ENCODE results near the gene BTLA. TPM values are rescaled to one million over a fixed set of nuclear protein-coding genes. Genes with fewer than 3 reads are reported as not detected.

Gene BTLA
- total and polyA plus RNA-seq, 10 of the 15 experiments (the other 5 are each of a cell fraction or from before 2014, with no cell fraction given) = 55.4 to 134 (median 84.2) TPM

DNA sequence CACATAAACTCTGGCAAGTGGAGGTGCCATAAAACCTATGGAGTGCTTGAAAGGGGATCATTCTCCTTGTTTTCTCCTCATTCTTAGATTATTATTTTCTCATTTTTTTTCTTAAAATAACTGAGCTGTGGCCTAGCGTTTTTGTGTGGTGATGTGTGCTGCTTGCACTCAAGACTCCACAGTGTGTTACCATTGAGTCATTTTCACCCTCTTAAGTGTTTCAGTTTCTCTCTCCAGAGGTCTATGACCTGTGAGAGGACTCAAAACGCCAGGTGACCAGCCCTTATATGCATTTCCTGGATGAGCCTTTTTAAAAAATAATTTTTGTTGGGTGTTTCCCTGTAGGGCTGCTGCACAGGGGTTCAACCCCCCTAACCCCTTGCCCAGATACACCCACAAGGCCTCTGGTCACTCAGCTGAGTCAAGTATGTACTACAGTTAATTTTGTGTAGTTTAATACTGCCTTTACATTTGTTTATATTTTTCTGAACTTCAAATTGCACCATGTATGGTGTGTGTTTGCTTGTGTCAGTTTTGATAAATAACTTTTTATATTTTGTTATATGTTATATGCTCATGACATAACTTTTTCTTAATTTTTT lies 15.4 kb upstream of the BTLA start:
- ChIA-PET POLR2A (interaction anchor here (0.8 to 3.2 kb wide), 13 partner anchors 9 to 389 kb away, joined by 3 to 51 read pairs (median 4); partner anchors contain the start of genes ATG3, BTLA, CD200 and SLC35A5), CTCF (interaction anchor here (0.6 to 2.8 kb wide), 12 partner anchors 11 to 403 kb away, joined by 3 to 19 read pairs (median 5); partner anchors contain the start of genes BTLA, CD200 and SLC9C1), RAD21 (ENCODE audit: unreplicated experiment) (interaction anchor here (0.9 to 3.9 kb wide), 22 partner anchors 10 to 403 kb away, joined by 3 to 64 read pairs (median 4); partner anchors contain the start of genes BTLA, CD200, GCSAM and SLC9C1), SMC1A (ENCODE audit: uncharacterized antibody, unreplicated experiment) (interaction anchor here (0.6 to 6.9 kb wide), 25 partner anchors 14 to 564 kb away, joined by 3 to 143 read pairs (median 4); partner anchors contain the start of genes BTLA, CD200 and GCSAM)
- Histone ChIP-seq H3K27me3 (replicated peaks in 1 of 2; ENCODE audit: control insufficient read depth in 2 of 2, insufficient read depth in 2 of 2, low read length in 1 of 2) (no peaks in the 10 kb centered on the region), H3K79me2 (ENCODE audit: control insufficient read depth, insufficient read depth, low read length) (no peaks in the 10 kb centered on the region; the same call in 1 of the 2 replicates), H3K9me3 (replicated peaks; ENCODE audit: control insufficient read depth, insufficient read depth, low read length) (peaks cover 12% of the 10 kb centered on the region; the same call in 2 of the 3 replicates), H3K36me3 (ENCODE audit: control insufficient read depth in 2 of 2, insufficient read depth in 2 of 2, low read length in 1 of 2) (no peaks in the 10 kb centered on the region), H3K4me3 (no peak overlapping the region), H3K4me2 (ENCODE audit: control insufficient read depth, insufficient read depth) (peak overlapping the region; percentile 43), H3K4me1 (ENCODE audit: control insufficient read depth, insufficient read depth, low read length) (peaks cover 12% of the 10 kb centered on the region; the same call in 1 of the 2 replicates), H3K9ac (ENCODE audit: control insufficient read depth, insufficient read depth, low read length) (peak overlapping the region; percentile 8), H3K27ac (ENCODE audit: control insufficient read depth, insufficient read depth) (peak overlapping the region; percentile 88), H4K20me1 (ENCODE audit: control insufficient read depth, insufficient read depth) (no peaks in the 10 kb centered on the region), H2AFZ (ENCODE audit: control insufficient read depth, low read depth, low read length) (peak overlapping the region; percentile 70)
- BruUV-seq (replicated peaks) = no TSS peak
- in situ Hi-C loops (cut with MboI) (no loop called here), intact Hi-C loops (cut with micrococcal nuclease; ENCODE audit: unreplicated experiment) (loop anchor here (1.0 to 5.0 kb wide), 5 partner anchors 16 to 77 kb away; partner anchors contain the start of gene BTLA)
- FAIRE-seq (peak; percentile 82), DNase-seq (ENCODE audit: low read depth, low spot score) (peak; percentile 83), ATAC-seq (peak; percentile 99)
- 2% methylated on average over 2 of the region's 2 CpGs for WGBS (ENCODE audit: insufficient coverage, insufficient replicate concordance, low lambda C conversion rate, missing lambda C conversion rate)
- TF ChIP-seq IKZF2 (IDR thresholded peaks at IDR 0.05) = 0 out of 4 replicates have a peak, but pooled peaks of 1 of the 2 experiments have one; percentile 23
- TF ChIP-seq, protein P1, sequence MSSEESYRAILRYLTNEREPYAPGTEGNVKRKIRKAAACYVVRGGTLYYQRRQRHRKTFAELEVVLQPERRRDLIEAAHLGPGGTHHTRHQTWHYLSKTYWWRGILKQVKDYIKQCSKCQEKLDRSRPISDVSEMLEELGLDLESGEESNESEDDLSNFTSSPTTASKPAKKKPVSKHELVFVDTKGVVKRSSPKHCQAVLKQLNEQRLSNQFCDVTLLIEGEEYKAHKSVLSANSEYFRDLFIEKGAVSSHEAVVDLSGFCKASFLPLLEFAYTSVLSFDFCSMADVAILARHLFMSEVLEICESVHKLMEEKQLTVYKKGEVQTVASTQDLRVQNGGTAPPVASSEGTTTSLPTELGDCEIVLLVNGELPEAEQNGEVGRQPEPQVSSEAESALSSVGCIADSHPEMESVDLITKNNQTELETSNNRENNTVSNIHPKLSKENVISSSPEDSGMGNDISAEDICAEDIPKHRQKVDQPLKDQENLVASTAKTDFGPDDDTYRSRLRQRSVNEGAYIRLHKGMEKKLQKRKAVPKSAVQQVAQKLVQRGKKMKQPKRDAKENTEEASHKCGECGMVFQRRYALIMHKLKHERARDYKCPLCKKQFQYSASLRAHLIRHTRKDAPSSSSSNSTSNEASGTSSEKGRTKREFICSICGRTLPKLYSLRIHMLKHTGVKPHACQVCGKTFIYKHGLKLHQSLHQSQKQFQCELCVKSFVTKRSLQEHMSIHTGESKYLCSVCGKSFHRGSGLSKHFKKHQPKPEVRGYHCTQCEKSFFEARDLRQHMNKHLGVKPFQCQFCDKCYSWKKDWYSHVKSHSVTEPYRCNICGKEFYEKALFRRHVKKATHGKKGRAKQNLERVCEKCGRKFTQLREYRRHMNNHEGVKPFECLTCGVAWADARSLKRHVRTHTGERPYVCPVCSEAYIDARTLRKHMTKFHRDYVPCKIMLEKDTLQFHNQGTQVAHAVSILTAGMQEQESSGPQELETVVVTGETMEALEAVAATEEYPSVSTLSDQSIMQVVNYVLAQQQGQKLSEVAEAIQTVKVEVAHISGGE (CRISPR knock-in tag; IDR thresholded peaks at IDR 0.05) = no peak
- no peak for TF ChIP-seq NFYA (IDR thresholded peaks at IDR 0.05; ENCODE audit: borderline replicate concordance, low read depth, low read length)
- no peak for TF ChIP-seq SMAD5 (IDR thresholded peaks at IDR 0.05; ENCODE audit: low read depth)
- TF ChIP-seq, protein P2, sequence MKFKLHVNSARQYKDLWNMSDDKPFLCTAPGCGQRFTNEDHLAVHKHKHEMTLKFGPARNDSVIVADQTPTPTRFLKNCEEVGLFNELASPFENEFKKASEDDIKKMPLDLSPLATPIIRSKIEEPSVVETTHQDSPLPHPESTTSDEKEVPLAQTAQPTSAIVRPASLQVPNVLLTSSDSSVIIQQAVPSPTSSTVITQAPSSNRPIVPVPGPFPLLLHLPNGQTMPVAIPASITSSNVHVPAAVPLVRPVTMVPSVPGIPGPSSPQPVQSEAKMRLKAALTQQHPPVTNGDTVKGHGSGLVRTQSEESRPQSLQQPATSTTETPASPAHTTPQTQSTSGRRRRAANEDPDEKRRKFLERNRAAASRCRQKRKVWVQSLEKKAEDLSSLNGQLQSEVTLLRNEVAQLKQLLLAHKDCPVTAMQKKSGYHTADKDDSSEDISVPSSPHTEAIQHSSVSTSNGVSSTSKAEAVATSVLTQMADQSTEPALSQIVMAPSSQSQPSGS (IDR thresholded peaks at IDR 0.05; ENCODE audit: low read length) = peak; percentile 87
- TF ChIP-seq, protein P3, sequence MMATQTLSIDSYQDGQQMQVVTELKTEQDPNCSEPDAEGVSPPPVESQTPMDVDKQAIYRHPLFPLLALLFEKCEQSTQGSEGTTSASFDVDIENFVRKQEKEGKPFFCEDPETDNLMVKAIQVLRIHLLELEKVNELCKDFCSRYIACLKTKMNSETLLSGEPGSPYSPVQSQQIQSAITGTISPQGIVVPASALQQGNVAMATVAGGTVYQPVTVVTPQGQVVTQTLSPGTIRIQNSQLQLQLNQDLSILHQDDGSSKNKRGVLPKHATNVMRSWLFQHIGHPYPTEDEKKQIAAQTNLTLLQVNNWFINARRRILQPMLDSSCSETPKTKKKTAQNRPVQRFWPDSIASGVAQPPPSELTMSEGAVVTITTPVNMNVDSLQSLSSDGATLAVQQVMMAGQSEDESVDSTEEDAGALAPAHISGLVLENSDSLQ (IDR thresholded peaks at IDR 0.05) = no peak
- no peak for TF ChIP-seq KLF5 (IDR thresholded peaks at IDR 0.05; ENCODE audit: partially characterized antibody)
- no peak for TF ChIP-seq HDAC2 (IDR thresholded peaks at IDR 0.05)
- TF ChIP-seq, protein P4, sequence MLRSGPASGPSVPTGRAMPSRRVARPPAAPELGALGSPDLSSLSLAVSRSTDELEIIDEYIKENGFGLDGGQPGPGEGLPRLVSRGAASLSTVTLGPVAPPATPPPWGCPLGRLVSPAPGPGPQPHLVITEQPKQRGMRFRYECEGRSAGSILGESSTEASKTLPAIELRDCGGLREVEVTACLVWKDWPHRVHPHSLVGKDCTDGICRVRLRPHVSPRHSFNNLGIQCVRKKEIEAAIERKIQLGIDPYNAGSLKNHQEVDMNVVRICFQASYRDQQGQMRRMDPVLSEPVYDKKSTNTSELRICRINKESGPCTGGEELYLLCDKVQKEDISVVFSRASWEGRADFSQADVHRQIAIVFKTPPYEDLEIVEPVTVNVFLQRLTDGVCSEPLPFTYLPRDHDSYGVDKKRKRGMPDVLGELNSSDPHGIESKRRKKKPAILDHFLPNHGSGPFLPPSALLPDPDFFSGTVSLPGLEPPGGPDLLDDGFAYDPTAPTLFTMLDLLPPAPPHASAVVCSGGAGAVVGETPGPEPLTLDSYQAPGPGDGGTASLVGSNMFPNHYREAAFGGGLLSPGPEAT (IDR thresholded peaks at IDR 0.05; ENCODE audit: low read depth) = peak; percentile 56; the same call in 1 of the 2 replicates
- TF ChIP-seq SUZ12 (IDR thresholded peaks at IDR 0.05; ENCODE audit: unreplicated experiment) = no peak
- no peak for TF ChIP-seq GATAD2B (conservative IDR thresholded peaks at IDR 0.05; ENCODE audit: low read depth)
- TF ChIP-seq SRF (IDR thresholded peaks at IDR 0.05; ENCODE audit: low read depth in 2 of 2, low read length in 2 of 2) = peak; percentile 82 to 98
- TF ChIP-seq RELA (IDR thresholded peaks at IDR 0.05; ENCODE audit: borderline replicate concordance, partially characterized antibody) = no peak
- TF ChIP-seq RCOR1 (conservative IDR thresholded peaks at IDR 0.05; ENCODE audit: low read depth, low read length) = no peak
- no peak for TF ChIP-seq RB1 (IDR thresholded peaks at IDR 0.05; ENCODE audit: borderline replicate concordance)
